Neural progenitor cell (in vitro differentiated cells): Measurements from ENCODE around the gene TRIM46. TPM values are rescaled to one million over a fixed set of nuclear protein-coding genes. Genes with fewer than 3 reads are reported as not detected.

ENCODE experiments used
- DNase-seq: peaks from one replicate; pipeline ENCODE4 v3.0.0-alpha.2; 2016; ENCODE audit warnings: low spot score
- H2AFZ ChIP-seq: fragments of 200-600 bp; sonication (generic); replicated peaks from 2 replicates; pipeline ENCODE4 v1.6.1; 2016; ENCODE audit warnings: antibody characterized with exemption
- H3F3A ChIP-seq: fragments of 200-600 bp; sonication (generic); 2 replicates; pipeline ENCODE4 v1.6.1; 2016; ENCODE audit warnings: antibody characterized with exemption, low read depth
- H3K27ac ChIP-seq: fragments of 200-600 bp; sonication (generic); 2 replicates; pipeline ENCODE4 v1.5.1; 2016; ENCODE audit warnings: mild to moderate bottlenecking
- H3K27me3 ChIP-seq: fragments of 200-600 bp; sonication (generic); 2 replicates; pipeline ENCODE4 v1.6.1; 2016; ENCODE audit warnings: mild to moderate bottlenecking, moderate library complexity
- H3K36me3 ChIP-seq: fragments of 200-600 bp; sonication (generic); 2 replicates; pipeline ENCODE4 v1.5.1; 2016
- H3K4me1 ChIP-seq: fragments of 200-600 bp; sonication (generic); 2 replicates; pipeline ENCODE4 v1.6.1; 2016; ENCODE audit warnings: mixed run types
- H3K4me2 ChIP-seq: fragments of 200-600 bp; sonication (generic); 2 replicates; pipeline ENCODE4 v1.6.1; 2016
- H3K4me3 ChIP-seq: fragments of 200-600 bp; sonication (generic); 2 replicates; pipeline ENCODE4 v1.5.1; 2016
- H3K79me2 ChIP-seq: fragments of 200-600 bp; sonication (generic); 2 replicates; pipeline ENCODE4 v1.6.1; 2016; ENCODE audit warnings: low read depth
- H3K9ac ChIP-seq: fragments of 200-600 bp; sonication (generic); 2 replicates; pipeline ENCODE4 v1.6.1; 2016
- H3K9me3 ChIP-seq: fragments of 200-600 bp; sonication (generic); 2 replicates; pipeline ENCODE4 v1.5.1; 2016; ENCODE audit warnings: low read depth
- H4K20me1 ChIP-seq: fragments of 200-600 bp; sonication (generic); 2 replicates; pipeline ENCODE4 v1.6.1; 2016; ENCODE audit warnings: low read depth
- H3K27ac Mint-ChIP-seq: 3 replicates; pipeline ENCODE4 v1.8.0; 2021; ENCODE audit warnings: mixed read lengths
- H3K27me3 Mint-ChIP-seq: 2 replicates; pipeline ENCODE4 v1.8.0; 2022; ENCODE audit warnings: low read depth, mild to moderate bottlenecking, inconsistent platforms, moderate library complexity, mixed read lengths; ENCODE audit not compliant: insufficient read depth
- H3K36me3 Mint-ChIP-seq: 3 replicates; pipeline ENCODE4 v1.8.0; 2021; ENCODE audit warnings: mixed read lengths
- H3K4me1 Mint-ChIP-seq: 3 replicates; pipeline ENCODE4 v1.8.0; 2021; ENCODE audit warnings: mixed read lengths
- H3K4me3 Mint-ChIP-seq: 3 replicates; pipeline ENCODE4 v1.8.0; 2021; ENCODE audit warnings: mild to moderate bottlenecking, moderate library complexity, mixed read lengths
- H3K9me3 Mint-ChIP-seq: 3 replicates; pipeline ENCODE4 v1.8.0; 2020; ENCODE audit warnings: mixed read lengths
- CTCF ChIP-seq: fragments of 200-600 bp; sonication (generic); IDR thresholded peaks from 2 replicates; pipeline ENCODE4 v1.5.1; 2017; ENCODE audit warnings: antibody characterized with exemption, mild to moderate bottlenecking
- EZH2 ChIP-seq: fragments of 200-600 bp; sonication (generic); IDR thresholded peaks from 2 replicates; pipeline ENCODE4 v1.6.1; 2017; ENCODE audit warnings: antibody characterized with exemption, mild to moderate bottlenecking, moderate library complexity
- EZH2phosphoT487 ChIP-seq: fragments of 200-600 bp; sonication (generic); IDR thresholded peaks from 2 replicates; pipeline ENCODE4 v1.6.1; 2017; ENCODE audit warnings: antibody characterized with exemption
- total RNA-seq: library from RNA; depleted of rRNA; stranded (reverse); fragments of >200 nt; gene quantifications from 2 replicates; pipeline ENCODE4 v1.2.3, GENCODE V29; 2015; ENCODE audit warnings: low replicate concordance

TRIM46 gene
- total RNA-seq, 1 donor from 2014 or later: 3.9 TPM

DNA sequence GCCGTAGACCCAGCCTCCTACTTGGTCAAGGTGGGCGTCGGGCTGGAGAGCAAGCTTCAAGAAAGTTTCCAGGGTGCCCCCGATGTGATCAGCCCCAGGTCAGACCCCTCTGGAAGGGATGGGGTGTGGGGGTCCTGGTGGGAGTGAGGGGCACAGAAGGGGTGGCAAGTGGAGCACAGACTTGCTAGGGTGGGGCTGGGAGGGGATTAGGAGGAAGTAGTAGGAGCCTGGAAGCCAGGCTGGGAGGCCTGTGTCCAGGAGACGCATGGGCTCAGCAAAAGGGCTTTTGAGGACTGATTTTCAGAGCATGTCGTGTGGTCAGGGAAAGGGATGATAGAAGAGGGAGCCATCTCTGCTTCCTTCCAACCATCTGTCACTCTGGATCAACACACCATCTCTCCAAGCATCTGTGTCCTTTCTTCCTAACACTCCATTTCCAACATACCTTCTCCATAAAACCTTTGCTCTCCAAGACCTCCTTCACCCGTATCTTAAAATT is 8.5 kb downstream of the TRIM46 start:
- no peak overlapping the region for H3K4me3 Mint-ChIP-seq
- Histone ChIP-seq H3K4me3 (no peak overlapping the region), H3K36me3 (no peaks in the 10 kb centered on the region), H3K9me3 (no peaks in the 10 kb centered on the region), H3K9ac (no peak overlapping the region), H3K4me2 (no peak overlapping the region), H3K27ac (no peak overlapping the region), H2AFZ (no peak overlapping the region), H3K27me3 (no peaks in the 10 kb centered on the region), H3K79me2 (no peaks in the 10 kb centered on the region), H3F3A (no peaks in the 10 kb centered on the region), H4K20me1 (no peaks in the 10 kb centered on the region), H3K4me1 (peaks cover 5% of the 10 kb centered on the region)
- peaks cover 6% of the 10 kb centered on the region for H3K4me1 Mint-ChIP-seq
- DNase-seq: no peak
- no peaks in the 10 kb centered on the region for H3K9me3 Mint-ChIP-seq
- TF ChIP-seq EZH2 (no peak), EZH2phosphoT487 (no peak), CTCF (no peak)
- H3K27me3 Mint-ChIP-seq: peaks cover 8% of the 10 kb centered on the region
- no peak overlapping the region for H3K27ac Mint-ChIP-seq
- peaks cover 17% of the 10 kb centered on the region for H3K36me3 Mint-ChIP-seq

DNA sequence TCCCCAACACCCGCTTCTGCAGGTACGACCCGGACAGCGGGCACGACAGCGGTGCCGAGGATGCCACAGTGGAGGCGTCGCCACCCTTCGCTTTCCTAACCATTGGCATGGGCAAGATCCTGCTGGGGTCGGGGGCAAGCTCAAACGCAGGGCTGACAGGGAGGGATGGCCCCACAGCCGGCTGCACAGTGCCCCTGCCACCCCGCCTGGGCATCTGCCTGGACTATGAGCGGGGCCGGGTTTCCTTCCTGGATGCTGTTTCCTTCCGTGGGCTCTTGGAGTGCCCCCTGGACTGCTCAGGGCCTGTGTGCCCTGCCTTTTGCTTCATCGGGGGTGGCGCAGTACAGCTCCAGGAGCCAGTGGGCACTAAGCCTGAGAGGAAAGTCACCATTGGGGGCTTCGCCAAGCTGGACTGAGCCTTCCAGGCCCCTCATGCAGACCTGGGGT is 10.1 kb downstream of the TRIM46 start:
- Histone ChIP-seq H3K9me3 (no peaks in the 10 kb centered on the region), H2AFZ (no peak overlapping the region), H3K36me3 (no peaks in the 10 kb centered on the region), H3K27me3 (no peaks in the 10 kb centered on the region), H3K4me3 (no peak overlapping the region), H3K9ac (no peak overlapping the region), H3F3A (peaks cover 8% of the 10 kb centered on the region), H4K20me1 (no peaks in the 10 kb centered on the region), H3K79me2 (no peaks in the 10 kb centered on the region), H3K27ac (no peak overlapping the region), H3K4me2 (no peak overlapping the region), H3K4me1 (peaks cover 5% of the 10 kb centered on the region)
- Mint-ChIP-seq H3K4me3 (no peak overlapping the region), H3K27ac (no peak overlapping the region), H3K27me3 (peaks cover 15% of the 10 kb centered on the region), H3K36me3 (peaks cover 16% of the 10 kb centered on the region), H3K9me3 (peaks cover 4% of the 10 kb centered on the region), H3K4me1 (peaks cover 10% of the 10 kb centered on the region)
- no peak for TF ChIP-seq CTCF
- no peak for TF ChIP-seq EZH2phosphoT487
- no peak for TF ChIP-seq EZH2
- no peak for DNase-seq

DNA sequence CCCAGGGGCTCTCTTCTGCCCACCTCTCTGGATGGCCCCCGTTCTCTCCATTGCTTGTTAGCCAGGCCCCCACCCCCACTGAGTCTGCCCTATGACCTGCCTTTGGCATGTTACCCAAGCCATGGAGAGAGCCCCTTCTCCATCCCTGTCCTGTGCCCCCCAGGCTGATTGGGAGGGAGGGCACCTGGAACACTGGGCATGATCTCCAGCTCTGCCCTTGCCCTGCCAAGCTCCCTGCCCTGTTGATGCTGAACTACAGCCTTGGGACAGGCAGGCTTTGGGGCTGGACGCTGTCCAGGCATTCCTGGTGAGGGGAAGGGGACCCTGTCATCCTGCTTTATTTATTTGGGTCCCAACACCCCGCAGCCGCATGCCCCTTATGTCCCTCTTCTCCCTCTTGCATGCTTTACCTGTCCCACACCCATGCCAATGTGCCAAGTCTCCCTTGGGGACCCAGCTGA is 10.7 kb downstream of the TRIM46 start:
- Histone ChIP-seq H3K27me3 (no peaks in the 10 kb centered on the region), H3K36me3 (no peaks in the 10 kb centered on the region), H3K4me1 (peaks cover 5% of the 10 kb centered on the region), H3K9ac (no peak overlapping the region), H4K20me1 (no peaks in the 10 kb centered on the region), H3F3A (peaks cover 8% of the 10 kb centered on the region), H2AFZ (no peak overlapping the region), H3K79me2 (no peaks in the 10 kb centered on the region), H3K4me3 (no peak overlapping the region), H3K4me2 (no peak overlapping the region), H3K27ac (no peak overlapping the region), H3K9me3 (no peaks in the 10 kb centered on the region)
- no peak overlapping the region for H3K27ac Mint-ChIP-seq
- peaks cover 7% of the 10 kb centered on the region for H3K4me1 Mint-ChIP-seq
- peaks cover 15% of the 10 kb centered on the region for H3K27me3 Mint-ChIP-seq
- DNase-seq: no peak
- peaks cover 11% of the 10 kb centered on the region for H3K36me3 Mint-ChIP-seq
- no peak for TF ChIP-seq CTCF
- TF ChIP-seq EZH2phosphoT487: no peak
- TF ChIP-seq EZH2: no peak
- H3K4me3 Mint-ChIP-seq: no peak overlapping the region
- H3K9me3 Mint-ChIP-seq: peaks cover 4% of the 10 kb centered on the region
